AG04449 (cell line): Measurements from ENCODE around the gene NR1H3.
"Not testable (repeated sequence)": the region's sequence is repeated elsewhere in the genome, so short reads cannot be mapped to it uniquely, and the experiment has no call there.

Source experiments
- CTCF ChIA-PET: fragments of 350-600 bp; formaldehyde crosslinking; extraction: SDS; loops from one replicate; lab custom pipeline; 2021; ENCODE audit warnings: antibody characterized with exemption; lab: Yijun Ruan, JAX
- POLR2A ChIA-PET: fragments of 400-600, 350-600 bp; formaldehyde crosslinking; extraction: SDS; loops from one replicate; lab custom pipeline; 2020; ENCODE audit warnings: antibody characterized with exemption, inconsistent platforms; lab: Yijun Ruan, JAX
- DNase-seq: peaks from one replicate; pipeline ENCODE4 v3.0.0-alpha.2; 2010; ENCODE audit warnings: low read depth, low spot score
- H3K4me3 ChIP-seq: 2 replicates; pipeline ENCODE4 v1.5.1; 2011; ENCODE audit warnings: low read depth, mild to moderate bottlenecking, control low read depth, low read length
- TF ChIP-seq, protein P1 (sequence below): IDR thresholded peaks from one replicate; pipeline ENCODE4 v1.5.1; 2011; ENCODE audit warnings: mild to moderate bottlenecking, moderate library complexity, low read length, control low read depth, inconsistent platforms; ENCODE audit not compliant: insufficient read depth; ENCODE audit errors: missing control alignments

Gene NR1H3

DNA sequence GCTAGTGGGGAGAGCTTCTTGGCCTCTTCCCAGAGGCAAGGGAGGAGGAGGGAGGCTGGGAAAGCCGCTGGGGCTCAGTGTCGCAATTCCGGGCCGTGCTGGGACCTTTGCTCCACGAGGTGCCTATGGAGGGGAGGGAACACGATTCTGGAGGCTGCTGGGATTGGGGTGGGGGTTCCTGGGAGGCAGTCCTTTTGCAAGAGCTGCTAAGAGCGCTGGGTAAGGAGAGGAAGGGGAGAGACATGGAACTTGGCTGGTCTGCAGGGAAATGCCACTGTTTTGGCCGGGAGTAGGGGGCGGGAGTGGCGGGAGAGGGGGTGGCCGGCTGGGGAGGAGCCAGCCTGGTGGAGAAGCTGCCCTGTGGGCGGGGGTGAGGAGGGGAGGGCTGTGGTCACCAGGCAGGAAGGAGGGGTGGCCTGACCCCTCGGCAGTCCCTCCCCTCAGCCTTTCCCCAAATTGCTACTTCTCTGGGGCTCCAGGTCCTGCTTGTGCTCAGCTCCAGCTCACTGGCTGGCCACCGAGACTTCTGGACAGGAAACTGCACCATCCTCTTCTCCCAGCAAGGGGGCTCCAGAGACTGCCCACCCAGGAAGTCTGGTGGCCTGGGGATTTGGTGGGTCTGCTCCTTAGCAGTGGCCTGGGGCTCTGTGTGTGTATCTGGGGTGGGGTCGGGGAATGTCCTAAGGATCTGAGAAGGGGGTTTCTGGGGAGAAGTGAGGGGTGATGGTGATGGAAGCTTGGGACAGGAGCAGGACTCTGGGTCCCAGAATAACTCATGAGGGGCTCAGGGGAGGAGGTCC, at the start of gene NR1H3:
TSS of gene NR1H3 (plus strand) at position 480 of the 800 bp plus-strand sequence. CDS start 1,221 bp downstream, outside the sequence.
- CTCF ChIA-PET, result interaction anchor here (0.8 to 5.6 kb wide), 17 partner anchors 9 to 104 kb away, joined by 3 to 108 read pairs (median 11); partner anchors contain the start of genes ACP2, ARFGAP2, MADD and PACSIN3
- POLR2A ChIA-PET, result interaction anchor here (1.1 kb wide), 1 partner anchor 9 kb away, joined by 5 read pairs; the partner anchor contains the start of gene ACP2
- TF ChIP-seq, protein P1, sequence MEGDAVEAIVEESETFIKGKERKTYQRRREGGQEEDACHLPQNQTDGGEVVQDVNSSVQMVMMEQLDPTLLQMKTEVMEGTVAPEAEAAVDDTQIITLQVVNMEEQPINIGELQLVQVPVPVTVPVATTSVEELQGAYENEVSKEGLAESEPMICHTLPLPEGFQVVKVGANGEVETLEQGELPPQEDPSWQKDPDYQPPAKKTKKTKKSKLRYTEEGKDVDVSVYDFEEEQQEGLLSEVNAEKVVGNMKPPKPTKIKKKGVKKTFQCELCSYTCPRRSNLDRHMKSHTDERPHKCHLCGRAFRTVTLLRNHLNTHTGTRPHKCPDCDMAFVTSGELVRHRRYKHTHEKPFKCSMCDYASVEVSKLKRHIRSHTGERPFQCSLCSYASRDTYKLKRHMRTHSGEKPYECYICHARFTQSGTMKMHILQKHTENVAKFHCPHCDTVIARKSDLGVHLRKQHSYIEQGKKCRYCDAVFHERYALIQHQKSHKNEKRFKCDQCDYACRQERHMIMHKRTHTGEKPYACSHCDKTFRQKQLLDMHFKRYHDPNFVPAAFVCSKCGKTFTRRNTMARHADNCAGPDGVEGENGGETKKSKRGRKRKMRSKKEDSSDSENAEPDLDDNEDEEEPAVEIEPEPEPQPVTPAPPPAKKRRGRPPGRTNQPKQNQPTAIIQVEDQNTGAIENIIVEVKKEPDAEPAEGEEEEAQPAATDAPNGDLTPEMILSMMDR, result peak; percentile 72
- DNase-seq, result no peak
- peak within 1 kb of the TSS; percentile 20 for H3K4me3 ChIP-seq

DNA sequence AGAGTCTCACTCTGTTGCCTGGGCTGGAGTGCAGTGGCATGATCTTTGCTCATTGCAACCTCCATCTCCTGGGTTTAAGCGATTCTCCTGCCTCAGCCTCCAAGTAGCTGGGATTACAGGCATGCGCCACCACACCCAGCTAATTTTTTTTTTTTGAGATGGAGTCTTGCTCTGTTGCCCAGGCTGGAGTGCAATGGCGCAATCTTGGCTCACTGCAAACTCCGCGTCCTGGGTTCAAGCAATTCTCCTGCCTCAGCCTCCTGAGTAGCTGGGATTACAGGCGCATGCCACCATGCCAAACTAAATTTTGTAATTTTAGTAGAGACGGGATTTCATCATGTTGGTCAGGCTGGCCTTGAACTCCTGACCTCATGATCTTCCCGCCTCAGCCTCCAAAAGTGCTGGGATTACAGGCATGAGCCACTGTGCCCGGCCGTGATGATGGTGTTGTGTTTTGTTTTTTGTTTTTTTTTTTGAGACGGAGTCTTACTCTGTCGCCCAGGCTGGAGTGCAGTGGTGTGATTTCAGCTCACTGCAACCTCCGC, 49.7 kb upstream of the NR1H3 start:
- H3K4me3 ChIP-seq, CTCF ChIA-PET, POLR2A ChIA-PET, DNase-seq: not testable (repeated sequence)

DNA sequence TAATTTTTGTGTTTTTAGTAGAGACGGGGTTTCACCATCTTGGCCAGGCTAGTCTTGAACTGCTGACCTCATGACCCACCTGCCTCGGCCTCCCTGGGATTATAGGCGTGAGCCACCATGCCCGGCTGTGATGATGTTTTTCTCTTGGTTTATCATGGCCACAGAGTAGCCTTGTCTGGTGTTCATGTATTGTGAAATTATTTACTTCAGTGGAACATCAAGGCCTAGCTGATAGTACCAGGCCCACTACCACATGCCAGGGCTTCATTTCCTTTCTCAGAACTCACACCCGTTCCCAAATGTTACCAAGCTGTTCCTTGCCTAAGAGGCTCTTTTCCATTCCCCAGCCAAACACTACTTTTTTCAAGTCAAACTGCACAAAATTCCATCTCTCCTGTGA, 49.2 kb upstream of the NR1H3 start:
- DNase-seq, result no peak
- POLR2A ChIA-PET, result no interaction called here
- TF ChIP-seq, protein P1, result no peak
- CTCF ChIA-PET, result interaction anchor here (1.7 kb wide), 1 partner anchor 24 kb away, joined by 3 read pairs; no protein-coding TSS in a partner anchor
- no peak overlapping the region for H3K4me3 ChIP-seq

DNA sequence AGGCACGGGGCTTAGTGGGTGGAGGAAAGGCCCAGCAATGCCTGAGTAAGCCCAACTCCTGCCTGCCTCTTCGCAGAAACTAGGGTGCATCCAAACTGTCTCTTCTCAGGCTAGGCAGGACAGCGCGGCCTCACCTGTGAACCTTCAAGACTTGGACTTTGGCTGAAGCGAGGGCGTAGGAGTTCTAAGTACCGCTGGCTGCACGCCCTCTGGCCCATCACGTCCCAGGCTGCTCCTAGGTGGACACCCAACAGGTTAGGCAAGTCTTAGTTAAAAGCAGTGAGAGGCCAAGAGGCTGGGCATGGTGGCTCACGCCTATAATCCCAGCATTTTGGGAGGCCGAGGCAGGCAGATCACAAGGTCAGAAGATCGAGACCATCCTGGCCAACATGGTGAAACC, 44.9 kb upstream of the NR1H3 start:
- H3K4me3 ChIP-seq, result no peak overlapping the region
- TF ChIP-seq, protein P1, result no peak
- no peak for DNase-seq
- CTCF ChIA-PET, result no interaction called here
- POLR2A ChIA-PET, result no interaction called here

DNA sequence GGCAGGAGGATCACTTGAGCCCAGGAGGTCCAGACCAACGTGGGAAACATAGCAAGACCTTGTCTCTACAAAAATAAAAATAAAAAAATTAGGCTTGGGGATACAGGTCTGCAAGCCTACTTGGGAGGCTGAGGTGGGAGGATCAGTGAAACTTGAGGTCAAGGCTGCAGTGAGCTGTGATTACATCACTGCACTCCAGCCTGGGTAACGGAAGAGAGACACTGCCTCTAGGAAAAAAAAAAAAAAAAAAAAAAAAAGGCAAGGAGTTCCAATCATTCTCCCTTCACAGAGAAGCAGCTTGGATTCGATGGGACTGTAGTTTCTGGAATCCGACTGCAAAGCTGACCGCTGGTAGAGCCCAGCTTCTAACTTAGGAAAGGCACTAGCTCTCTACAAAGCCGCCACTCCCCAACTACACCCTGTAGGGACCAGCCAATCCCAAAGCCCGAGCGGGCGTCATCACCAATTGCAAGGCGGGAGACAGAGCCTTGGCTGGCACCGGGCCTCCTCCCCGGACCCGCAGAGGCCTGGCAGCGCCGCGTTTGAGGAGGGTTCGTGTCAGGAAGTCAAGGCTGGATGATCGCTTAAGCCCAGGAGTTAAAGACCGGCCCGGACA, 43.7 kb upstream of the NR1H3 start:
- TF ChIP-seq, protein P1, result no peak
- ChIA-PET POLR2A (interaction anchor here (0.6 to 2.3 kb wide), 6 partner anchors 9 to 29 kb away, joined by 3 to 8 read pairs (median 5); no protein-coding TSS in a partner anchor), CTCF (interaction anchor here (0.9 to 3.9 kb wide), 3 partner anchors 29 to 42 kb away, joined by 3 to 19 read pairs (median 5); partner anchors contain the start of gene ARFGAP2)
- no peak for DNase-seq
- H3K4me3 ChIP-seq, result peak overlapping the region; percentile 48

DNA sequence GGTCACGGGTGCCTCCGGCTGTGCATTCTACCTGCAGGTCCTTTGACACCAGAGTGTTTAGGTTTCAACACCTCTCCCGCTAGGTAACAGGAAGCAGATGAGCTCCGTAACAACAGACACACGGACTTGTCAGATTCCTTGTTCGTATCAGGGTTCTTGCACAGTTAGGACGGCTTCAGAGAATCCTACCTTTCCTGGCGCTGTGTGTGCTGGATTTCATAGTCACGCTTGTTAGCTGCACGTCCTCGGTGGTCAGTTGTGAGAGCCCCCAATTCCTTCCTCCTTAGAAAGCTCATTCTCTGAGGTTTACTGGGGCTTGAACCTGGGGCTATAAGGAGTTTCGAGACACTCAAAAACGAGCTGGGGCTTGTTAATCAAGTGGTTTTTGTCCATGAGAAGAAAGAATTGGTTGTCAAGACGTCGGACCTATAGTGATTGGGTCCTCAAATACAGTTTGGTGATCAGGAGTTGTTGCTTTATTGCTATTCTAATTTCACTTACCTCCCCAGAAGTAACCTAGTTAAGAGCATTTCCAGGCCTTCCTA, 42.4 kb upstream of the NR1H3 start:
- peak overlapping the region; percentile 72 for H3K4me3 ChIP-seq
- DNase-seq, result no peak
- ChIA-PET CTCF (interaction anchor here (0.9 to 3.9 kb wide), 10 partner anchors 15 to 139 kb away, joined by 3 to 19 read pairs (median 4); partner anchors contain the start of gene ARFGAP2), POLR2A (interaction anchor here (1.0 to 2.3 kb wide), 5 partner anchors 11 to 33 kb away, joined by 3 to 8 read pairs (median 5); partner anchors contain the start of gene ACP2)
- TF ChIP-seq, protein P1, result no peak
